Mesenchymal stem cell (in vitro differentiated cells and primary cell): ENCODE results near the gene TFAP2E.

ENCODE experiments used
- DNase-seq: peaks from one replicate; pipeline ENCODE4 v3.0.0-alpha.2; 2013
- H2AFZ ChIP-seq: one replicate; pipeline ENCODE4 v1.6.1; 2013; ENCODE audit warnings: low read depth, mild to moderate bottlenecking, control low read depth, inconsistent platforms, low read length, moderate library complexity
- H2AK5ac ChIP-seq: 2 replicates; pipeline ENCODE4 v1.6.1; 2013; ENCODE audit warnings: low read length, moderate library complexity, mild to moderate bottlenecking, inconsistent platforms; ENCODE audit not compliant: severe bottlenecking
- H2BK120ac ChIP-seq: one replicate; pipeline ENCODE4 v1.6.1; 2013; ENCODE audit warnings: low read depth, mild to moderate bottlenecking, inconsistent platforms, low read length, moderate library complexity
- H2BK12ac ChIP-seq, 2 experiments: one replicate each; pipeline ENCODE4 v1.6.1; 2013; ENCODE audit warnings: inconsistent platforms in 2 of 2, low read length in 2 of 2, mild to moderate bottlenecking in 2 of 2, moderate library complexity in 2 of 2, control low read depth in 1 of 2
- H2BK15ac ChIP-seq: one replicate; pipeline ENCODE4 v1.6.1; 2013; ENCODE audit warnings: mild to moderate bottlenecking, low read depth, inconsistent platforms; ENCODE audit not compliant: poor library complexity, severe bottlenecking
- H2BK5ac ChIP-seq: 2 replicates; pipeline ENCODE4 v1.6.1; 2013; ENCODE audit warnings: low read depth, mild to moderate bottlenecking, low read length, control low read depth, inconsistent platforms; ENCODE audit not compliant: poor library complexity, severe bottlenecking
- H3K14ac ChIP-seq, 2 experiments: one replicate each; pipeline ENCODE4 v1.6.1; 2013; ENCODE audit warnings: inconsistent platforms in 2 of 2, low read length in 2 of 2, control low read depth in 1 of 2, mild to moderate bottlenecking in 1 of 2, moderate library complexity in 1 of 2
- H3K18ac ChIP-seq, 2 experiments: one replicate each; pipeline ENCODE4 v1.6.1; 2013; ENCODE audit warnings: inconsistent platforms in 2 of 2, low read length in 2 of 2, control low read depth in 1 of 2, low read depth in 1 of 2, mild to moderate bottlenecking in 1 of 2
- H3K23ac ChIP-seq, 2 experiments: one replicate each; pipeline ENCODE4 v1.6.1; 2013; ENCODE audit warnings: inconsistent platforms in 2 of 2, low read length in 2 of 2, mild to moderate bottlenecking in 2 of 2, moderate library complexity in 2 of 2, control low read depth in 1 of 2
- H3K27ac ChIP-seq: 2 replicates; pipeline ENCODE4 v1.5.1; 2013; ENCODE audit warnings: mild to moderate bottlenecking, moderate library complexity, low read length, control low read depth, inconsistent platforms; ENCODE audit not compliant: poor library complexity, severe bottlenecking
- H3K27me3 ChIP-seq, 2 experiments: 2 replicates each; pipeline versions ENCODE4 v1.6.1 to v1.7.0; 2013; ENCODE audit warnings: low read length in 2 of 2, mild to moderate bottlenecking in 2 of 2, moderate library complexity in 2 of 2, control low read depth in 1 of 2, inconsistent platforms in 1 of 2; ENCODE audit not compliant: control insufficient read depth in 1 of 2, insufficient read depth in 1 of 2
- H3K36me3 ChIP-seq, 2 experiments: 2 replicates each; pipeline versions ENCODE4 v1.6.1 to v1.7.0; 2013; ENCODE audit warnings: low read length in 2 of 2, control low read depth in 1 of 2, inconsistent platforms in 1 of 2, low read depth in 1 of 2, mild to moderate bottlenecking in 1 of 2; ENCODE audit not compliant: insufficient read depth in 2 of 2, control insufficient read depth in 1 of 2
- H3K4ac ChIP-seq, 2 experiments: one replicate each; pipeline ENCODE4 v1.6.1; 2013; ENCODE audit warnings: inconsistent platforms in 2 of 2, low read length in 2 of 2, mild to moderate bottlenecking in 2 of 2, moderate library complexity in 2 of 2, control low read depth in 1 of 2, low read depth in 1 of 2
- H3K4me1 ChIP-seq: 2 replicates; pipeline ENCODE4 v1.6.1; 2013; ENCODE audit warnings: low read depth, low read length, control low read depth; ENCODE audit not compliant: control insufficient read depth, insufficient read depth
- H3K4me2 ChIP-seq: 2 replicates; pipeline ENCODE4 v1.6.1; 2013; ENCODE audit warnings: low read length, mild to moderate bottlenecking, inconsistent platforms; ENCODE audit not compliant: poor library complexity, severe bottlenecking
- H3K4me3 ChIP-seq, 2 experiments: 2 replicates each; pipeline versions ENCODE4 v1.5.1 to v1.7.0; 2013; ENCODE audit warnings: low read length in 2 of 2, mild to moderate bottlenecking in 2 of 2, control low read depth in 1 of 2, low read depth in 1 of 2; ENCODE audit not compliant: insufficient read depth in 1 of 2
- H3K79me1 ChIP-seq: replicated peaks from 2 replicates; pipeline ENCODE4 v1.6.1; 2013; ENCODE audit warnings: mild to moderate bottlenecking, control low read depth, low read length, inconsistent platforms; ENCODE audit not compliant: poor library complexity, severe bottlenecking
- H3K9ac ChIP-seq: 2 replicates; pipeline ENCODE4 v1.7.0; 2013; ENCODE audit warnings: mild to moderate bottlenecking, low read length, moderate library complexity
- H3K9me3 ChIP-seq: 2 replicates; pipeline ENCODE4 v1.7.0; 2013; ENCODE audit warnings: mild to moderate bottlenecking, low read length; ENCODE audit not compliant: control insufficient read depth
- H4K8ac ChIP-seq: one replicate; pipeline ENCODE4 v1.6.1; 2013; ENCODE audit warnings: inconsistent platforms, mild to moderate bottlenecking, low read length, moderate library complexity
- H4K91ac ChIP-seq: one replicate; pipeline ENCODE4 v1.6.1; 2013; ENCODE audit warnings: mild to moderate bottlenecking, low read length, inconsistent platforms
- WGBS: methylation state at CpG from one replicate; pipeline ENCODE4 v1.1.7; 2013; ENCODE audit warnings: mixed read lengths; 5-methylcytosine and 5-hydroxymethylcytosine counted together

The TFAP2E gene

GRCh38 chr1:35544976-35545375 lies 28.1 kb upstream of the TFAP2E start:
- Histone ChIP-seq H3K14ac (no peak overlapping the region), H3K4me1 (peaks cover 9% of the 10 kb centered on the region), H3K36me3 (peaks cover 9 to 52% of the 10 kb centered on the region in 2 experiments), H3K27me3 (no peaks in the 10 kb centered on the region), H4K8ac (no peak overlapping the region), H3K4ac (peak overlapping the region in 1 of 2 experiments; percentile 22), H3K9ac (peak overlapping the region; percentile 10), H3K23ac (no peak overlapping the region), H3K18ac (no peak overlapping the region), H2BK15ac (no peak overlapping the region), H3K9me3 (no peaks in the 10 kb centered on the region), H2BK12ac (no peak overlapping the region), H3K4me3 (no peak overlapping the region), H4K91ac (no peak overlapping the region), H2AFZ (no peak overlapping the region), H2BK120ac (no peak overlapping the region), H2AK5ac (no peak overlapping the region), H3K27ac (no peak overlapping the region), H2BK5ac (no peak overlapping the region), H3K4me2 (no peak overlapping the region), H3K79me1 (peaks cover 23% of the 10 kb centered on the region)
- 62% methylated on average over 3 of the region's 3 CpGs for WGBS
- peak; percentile 67 for DNase-seq

DNA sequence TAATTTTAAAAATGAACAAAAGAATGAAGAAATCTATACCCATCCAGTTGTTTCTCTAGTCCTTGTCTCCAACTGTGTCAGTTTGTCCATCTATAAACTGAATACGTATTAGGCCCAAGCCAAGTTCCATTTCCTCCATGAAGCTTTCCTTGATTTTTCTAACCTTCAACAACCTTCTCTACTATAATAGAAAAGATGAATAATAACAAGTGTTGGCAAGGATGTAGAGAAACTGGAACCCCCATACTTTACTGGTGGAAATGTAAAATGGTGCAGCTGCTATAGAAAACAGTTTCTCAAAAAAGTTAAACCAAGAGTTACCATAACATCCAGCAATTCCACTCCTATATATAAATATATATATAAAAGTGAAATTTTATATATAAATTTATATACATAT lies 26.5 kb upstream of the TFAP2E start:
- Histone ChIP-seq H3K9ac (no peak overlapping the region), H2BK120ac (no peak overlapping the region), H3K4me3 (no peak overlapping the region), H4K91ac (no peak overlapping the region), H3K23ac (no peak overlapping the region), H3K9me3 (no peaks in the 10 kb centered on the region), H3K79me1 (peaks cover 21% of the 10 kb centered on the region), H3K18ac (no peak overlapping the region), H2BK12ac (no peak overlapping the region), H2AK5ac (no peak overlapping the region), H3K27ac (no peak overlapping the region), H2BK5ac (no peak overlapping the region), H3K14ac (no peak overlapping the region), H2AFZ (no peak overlapping the region), H3K4me1 (peaks cover 6% of the 10 kb centered on the region), H3K4me2 (no peak overlapping the region), H3K36me3 (peaks cover 4 to 68% of the 10 kb centered on the region in 2 experiments), H3K27me3 (no peaks in the 10 kb centered on the region), H2BK15ac (no peak overlapping the region), H3K4ac (no peak overlapping the region), H4K8ac (no peak overlapping the region)
- 100% methylated on average over 1 of the region's 1 CpG for WGBS
- DNase-seq = no peak

GRCh38 chr1:35553851-35554250 lies 19.3 kb upstream of the TFAP2E start:
- H3K14ac ChIP-seq = no peak overlapping the region
- no peak overlapping the region for H2BK5ac ChIP-seq
- no peak overlapping the region for H2BK120ac ChIP-seq
- H4K8ac ChIP-seq = no peak overlapping the region
- H3K4me1 ChIP-seq = peaks cover 5% of the 10 kb centered on the region
- H3K36me3 ChIP-seq = peaks cover 12 to 54% of the 10 kb centered on the region in 2 experiments
- H3K27me3 ChIP-seq = no peaks in the 10 kb centered on the region
- no peak overlapping the region for H2BK12ac ChIP-seq
- H2AFZ ChIP-seq = no peak overlapping the region
- no peak for DNase-seq
- no peak overlapping the region for H4K91ac ChIP-seq
- H3K4ac ChIP-seq = no peak overlapping the region
- H3K23ac ChIP-seq = no peak overlapping the region
- H3K9me3 ChIP-seq = no peaks in the 10 kb centered on the region
- H3K9ac ChIP-seq = no peak overlapping the region
- no peak overlapping the region for H3K18ac ChIP-seq
- 75% methylated on average over 2 of the region's 2 CpGs for WGBS
- no peak overlapping the region for H2BK15ac ChIP-seq
- peaks cover 18% of the 10 kb centered on the region for H3K79me1 ChIP-seq
- H3K4me2 ChIP-seq = no peak overlapping the region
- no peak overlapping the region for H2AK5ac ChIP-seq
- no peak overlapping the region for H3K4me3 ChIP-seq
- H3K27ac ChIP-seq = no peak overlapping the region

DNA sequence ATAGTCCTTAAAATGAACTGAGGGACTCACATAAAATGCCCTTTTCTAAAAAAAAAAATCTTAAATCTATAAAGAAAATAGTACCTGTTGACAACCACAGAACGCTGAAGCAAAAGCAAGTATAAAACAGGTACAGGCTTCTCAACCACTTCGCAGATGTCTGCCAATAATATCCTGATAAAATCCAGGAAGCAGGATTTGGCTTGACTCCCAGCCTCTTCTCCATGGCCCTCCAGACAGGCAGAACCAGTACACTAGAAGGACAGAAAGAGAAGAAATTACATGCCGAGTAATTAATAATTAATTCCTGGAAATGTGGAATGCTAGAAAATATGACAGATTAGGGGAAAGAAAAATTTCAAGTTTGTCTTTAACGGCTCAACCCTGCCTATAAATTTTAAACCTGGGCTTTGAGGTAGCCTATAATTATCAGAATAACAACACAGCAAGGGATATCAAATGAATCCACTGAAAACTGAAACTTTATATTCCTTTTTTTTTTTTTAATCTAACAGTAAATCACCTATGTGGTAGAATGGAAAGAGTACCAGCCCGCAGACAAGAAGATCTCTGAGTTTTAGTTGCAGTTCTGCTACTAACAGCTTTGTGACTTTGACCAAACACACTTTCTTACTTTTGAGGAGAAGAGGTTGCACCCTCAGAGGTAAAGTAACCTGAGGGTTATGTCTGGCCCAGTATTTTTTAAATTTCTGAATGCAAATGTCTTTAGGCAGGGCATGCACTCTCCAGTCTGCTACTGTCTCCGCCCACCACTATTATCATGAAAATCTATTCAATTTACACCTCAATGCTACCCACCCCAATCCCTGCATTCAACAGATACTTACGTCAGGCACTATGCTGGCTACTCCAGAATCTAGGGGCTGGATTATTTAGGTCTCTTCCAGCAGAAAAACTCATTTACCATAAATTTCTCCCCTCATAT lies 18.6 kb upstream of the TFAP2E start:
- Histone ChIP-seq H3K4me2 (no peak overlapping the region), H2AFZ (no peak overlapping the region), H3K4me3 (peak overlapping the region in 1 of 2 experiments; percentile 96), H3K27me3 (no peaks in the 10 kb centered on the region), H3K27ac (no peak overlapping the region), H2BK5ac (no peak overlapping the region), H3K14ac (no peak overlapping the region), H3K18ac (no peak overlapping the region), H3K9ac (peak overlapping the region; percentile 96), H3K23ac (no peak overlapping the region), H4K8ac (no peak overlapping the region), H2BK12ac (no peak overlapping the region), H3K4ac (no peak overlapping the region), H2BK120ac (no peak overlapping the region), H3K9me3 (no peaks in the 10 kb centered on the region), H3K36me3 (peaks cover 12 to 47% of the 10 kb centered on the region in 2 experiments), H2AK5ac (no peak overlapping the region), H3K79me1 (peaks cover 21% of the 10 kb centered on the region), H2BK15ac (no peak overlapping the region), H4K91ac (no peak overlapping the region), H3K4me1 (peaks cover 12% of the 10 kb centered on the region)
- no peak for DNase-seq
- WGBS = 81% methylated on average over 5 of the region's 7 CpGs
